Measurements from ENCODE around the gene ATXN7L3.

ATXN7L3 gene

DNA sequence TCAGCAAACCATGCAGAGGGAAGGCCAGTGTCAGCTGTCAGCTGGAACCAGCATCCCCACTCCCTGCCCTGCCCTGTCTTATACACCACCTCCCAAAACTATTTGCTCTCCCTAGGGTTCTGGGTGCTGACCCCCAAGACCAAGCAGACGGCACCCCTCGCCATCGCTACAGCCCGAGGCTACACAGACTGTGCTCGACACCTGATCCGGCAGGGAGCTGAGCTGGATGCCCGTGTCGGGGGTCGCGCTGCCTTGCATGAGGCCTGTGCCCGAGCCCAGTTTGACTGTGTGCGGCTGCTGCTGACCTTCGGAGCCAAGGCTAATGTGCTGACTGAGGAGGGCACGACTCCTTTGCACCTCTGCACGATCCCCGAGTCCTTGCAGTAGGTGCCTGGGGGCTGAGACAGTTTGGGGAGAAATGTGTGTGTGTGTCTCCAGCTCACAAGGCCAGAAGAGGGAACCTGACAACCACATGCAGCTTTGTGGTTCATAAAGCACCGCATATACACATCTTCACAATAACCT is 27.7 kb downstream of the ATXN7L3 start:
- TF ChIP-seq, protein P1, sequence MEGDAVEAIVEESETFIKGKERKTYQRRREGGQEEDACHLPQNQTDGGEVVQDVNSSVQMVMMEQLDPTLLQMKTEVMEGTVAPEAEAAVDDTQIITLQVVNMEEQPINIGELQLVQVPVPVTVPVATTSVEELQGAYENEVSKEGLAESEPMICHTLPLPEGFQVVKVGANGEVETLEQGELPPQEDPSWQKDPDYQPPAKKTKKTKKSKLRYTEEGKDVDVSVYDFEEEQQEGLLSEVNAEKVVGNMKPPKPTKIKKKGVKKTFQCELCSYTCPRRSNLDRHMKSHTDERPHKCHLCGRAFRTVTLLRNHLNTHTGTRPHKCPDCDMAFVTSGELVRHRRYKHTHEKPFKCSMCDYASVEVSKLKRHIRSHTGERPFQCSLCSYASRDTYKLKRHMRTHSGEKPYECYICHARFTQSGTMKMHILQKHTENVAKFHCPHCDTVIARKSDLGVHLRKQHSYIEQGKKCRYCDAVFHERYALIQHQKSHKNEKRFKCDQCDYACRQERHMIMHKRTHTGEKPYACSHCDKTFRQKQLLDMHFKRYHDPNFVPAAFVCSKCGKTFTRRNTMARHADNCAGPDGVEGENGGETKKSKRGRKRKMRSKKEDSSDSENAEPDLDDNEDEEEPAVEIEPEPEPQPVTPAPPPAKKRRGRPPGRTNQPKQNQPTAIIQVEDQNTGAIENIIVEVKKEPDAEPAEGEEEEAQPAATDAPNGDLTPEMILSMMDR (IDR thresholded peaks at IDR 0.05; ENCODE audit: insufficient read depth, low read depth, low read length, missing control alignments), result no peak
- no peak overlapping the region for H3K4me3 ChIP-seq (ENCODE audit: low read length)
- DNase-seq (ENCODE audit: low read depth), result no peak

DNA sequence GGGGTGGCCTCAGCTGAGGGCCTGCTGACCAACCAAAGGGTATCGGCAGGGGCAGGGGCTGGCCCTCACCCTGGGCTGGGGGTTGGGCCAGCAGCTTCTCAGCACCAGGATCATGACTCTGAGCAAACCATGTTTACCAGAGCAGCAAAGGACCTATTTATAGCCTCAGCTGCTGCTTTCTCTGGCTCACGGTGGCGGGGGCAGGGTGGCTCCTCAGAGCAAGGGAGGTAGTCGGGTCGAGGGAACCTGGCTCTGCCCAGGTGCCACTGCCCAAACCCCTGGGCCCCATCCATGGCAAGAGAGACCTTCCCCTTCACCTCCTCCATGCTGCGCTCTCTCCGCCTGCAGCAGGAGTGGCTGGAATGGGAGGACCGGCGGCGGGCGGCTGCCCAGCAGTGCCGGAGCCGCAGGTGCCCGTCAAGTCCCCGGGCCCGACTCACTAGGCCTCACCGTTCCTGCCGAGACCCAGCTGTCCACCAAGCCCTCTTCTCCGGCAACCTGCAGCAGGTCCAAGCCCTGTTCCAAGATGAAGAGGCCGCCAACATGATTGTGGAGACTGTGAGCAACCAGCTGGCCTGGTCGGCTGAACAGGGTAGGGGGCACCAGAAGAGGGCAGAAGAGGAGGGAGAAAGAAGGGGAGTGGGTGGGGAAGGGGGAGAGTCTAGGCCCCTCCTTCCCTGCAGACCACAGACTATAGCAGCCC is 29.0 kb downstream of the ATXN7L3 start, which contains the start of gene ASB16:
Gene ASB16 (plus strand): TSS at position 206 of the 703 bp plus-strand sequence. CDS start 86 bp downstream, at position 292.
- TF ChIP-seq, protein P1 (IDR thresholded peaks at IDR 0.05; ENCODE audit: insufficient read depth, low read depth, low read length, missing control alignments), result no peak
- DNase-seq (ENCODE audit: low read depth), result no peak
- no peak within 1 kb of the TSS for H3K4me3 ChIP-seq (ENCODE audit: low read length)

DNA sequence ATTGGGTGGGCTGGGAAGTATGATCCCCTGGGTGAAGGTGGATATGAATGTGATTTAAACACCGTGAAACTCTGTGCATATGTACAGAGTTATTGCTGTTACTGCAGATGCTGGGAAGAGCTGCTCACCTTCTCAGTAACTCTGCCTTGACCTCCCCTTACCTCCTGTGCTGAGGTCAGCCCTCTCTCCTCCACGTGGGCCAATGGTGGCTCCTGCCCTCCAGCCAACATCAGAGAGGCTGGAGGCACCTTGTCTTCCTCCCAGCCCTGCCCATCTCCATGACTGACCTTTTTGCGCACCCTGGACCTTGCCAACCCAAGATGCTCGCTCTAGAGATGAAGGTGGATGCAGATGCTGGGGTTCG is 29.6 kb downstream of the ATXN7L3 start:
- no peak overlapping the region for H3K4me3 ChIP-seq (ENCODE audit: low read length)
- TF ChIP-seq, protein P1 (IDR thresholded peaks at IDR 0.05; ENCODE audit: insufficient read depth, low read depth, low read length, missing control alignments), result no peak
- no peak for DNase-seq (ENCODE audit: low read depth)

DNA sequence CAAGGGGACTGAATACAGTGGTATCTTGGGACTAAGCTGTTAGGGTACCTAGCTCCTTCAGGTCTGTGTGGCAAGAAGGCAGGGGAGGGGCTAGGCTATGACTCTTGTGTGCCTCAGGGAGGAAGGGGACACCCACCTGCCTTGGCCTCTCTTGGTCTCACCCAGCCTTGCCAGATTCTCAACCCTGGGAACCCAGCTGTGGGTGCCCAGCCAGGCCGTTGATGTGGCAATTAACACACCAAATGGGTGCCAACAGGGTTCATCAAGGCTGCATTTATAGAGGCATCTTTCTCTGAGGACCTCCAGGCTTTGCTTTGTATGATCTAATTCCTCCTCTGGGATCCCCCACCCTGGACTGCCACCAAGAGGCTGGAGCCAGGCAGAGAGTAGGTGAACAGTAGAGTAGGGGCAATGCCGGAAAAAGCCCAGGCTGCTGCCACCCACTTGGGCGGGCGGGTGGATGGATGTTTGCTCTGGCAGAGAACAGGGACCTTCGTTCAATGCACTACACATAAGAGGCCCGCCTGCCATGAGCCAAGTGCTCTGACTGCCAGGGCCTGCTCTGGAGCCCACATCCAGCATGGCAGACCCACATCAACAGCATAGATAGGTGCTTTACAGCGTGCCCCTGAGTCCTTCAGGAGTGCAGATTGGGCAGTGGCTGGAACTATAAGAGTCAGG is 32.4 kb downstream of the ATXN7L3 start:
- TF ChIP-seq, protein P1 (IDR thresholded peaks at IDR 0.05; ENCODE audit: insufficient read depth, low read depth, low read length, missing control alignments), result no peak
- DNase-seq (ENCODE audit: low read depth), result no peak
- no peak overlapping the region for H3K4me3 ChIP-seq (ENCODE audit: low read length)

DNA sequence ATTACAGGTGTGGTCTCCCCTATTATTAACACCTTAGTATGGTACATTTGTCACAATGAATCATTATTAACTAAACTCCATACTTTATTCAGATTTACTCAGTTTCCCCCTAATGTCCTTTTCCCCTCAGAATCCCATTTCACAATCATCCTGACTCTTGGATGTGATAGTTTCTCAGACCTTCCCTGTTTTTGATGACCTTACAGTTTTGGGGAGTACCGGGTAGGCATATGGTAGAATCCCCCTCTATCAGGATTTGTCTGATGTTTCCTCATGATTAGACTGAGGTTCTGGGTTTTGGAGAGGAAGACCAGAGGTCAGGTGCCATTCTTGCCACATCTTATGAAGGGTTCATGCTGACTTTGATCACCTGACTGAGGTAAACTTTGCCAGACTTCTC is 35.2 kb downstream of the ATXN7L3 start:
- DNase-seq (ENCODE audit: low read depth), result no peak
- TF ChIP-seq, protein P1 (IDR thresholded peaks at IDR 0.05; ENCODE audit: insufficient read depth, low read depth, low read length, missing control alignments), result no peak
- H3K4me3 ChIP-seq (ENCODE audit: low read length), result no peak overlapping the region

DNA sequence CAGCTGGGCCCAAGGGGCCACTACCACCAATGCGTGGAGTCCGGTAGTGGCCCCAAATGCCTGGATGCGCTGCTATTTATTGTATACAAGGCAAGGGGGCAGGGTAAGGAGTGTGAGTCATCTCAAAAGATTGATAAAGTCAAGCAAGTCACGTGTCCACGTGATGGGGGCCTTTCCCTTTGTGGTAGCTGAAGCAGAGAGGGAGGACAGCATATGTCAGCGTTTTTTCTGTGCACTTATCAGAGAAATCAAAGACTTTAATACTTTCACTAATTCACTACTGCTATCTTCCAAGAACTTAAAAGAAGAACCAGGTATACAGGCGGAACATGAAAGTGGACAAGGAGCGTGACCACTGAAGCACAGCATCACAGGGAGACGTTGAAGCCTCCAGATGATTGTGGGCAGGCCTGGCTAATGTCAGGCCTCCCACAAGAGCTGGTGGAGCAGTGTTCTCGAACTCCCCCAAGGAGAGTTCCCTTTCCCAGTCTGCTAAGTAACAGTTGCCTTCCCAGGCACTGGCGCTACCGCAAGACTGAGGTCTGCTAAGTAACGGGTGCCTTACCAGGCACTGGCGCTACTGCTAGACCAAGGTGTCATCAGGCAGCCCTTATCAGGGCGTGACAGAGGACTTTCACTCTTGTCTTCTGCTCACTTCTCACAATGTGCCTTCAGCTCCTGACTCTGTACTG is 40.0 kb downstream of the ATXN7L3 start:
- H3K4me3 ChIP-seq (ENCODE audit: low read length), result no peak overlapping the region
- no peak for DNase-seq (ENCODE audit: low read depth)
- TF ChIP-seq, protein P1 (IDR thresholded peaks at IDR 0.05; ENCODE audit: insufficient read depth, low read depth, low read length, missing control alignments), result no peak

Measured in epithelial cell of esophagus (primary cell).